DND-41 (cell line): ENCODE data around the gene CD80.

Experiments used
- ATAC-seq: fragments of 200-7000 bp; cut with Tn5 transposase; 3 replicates; pipeline ENCODE4 v1.9.1; 2021; ENCODE audit warnings: low read depth; ENCODE audit not compliant: insufficient read depth
- DNase-seq: peaks from one replicate; pipeline ENCODE4 v3.0.0-alpha.2; 2020
- H2AFZ ChIP-seq: 2 replicates; pipeline ENCODE4 v1.6.0; 2012; ENCODE audit warnings: low read depth, low read length
- H3K27ac ChIP-seq: 2 replicates; pipeline ENCODE4 v1.5.1; 2012; ENCODE audit warnings: low read length, inconsistent platforms
- H3K27me3 ChIP-seq: fragments of 200-600 bp; sonication (generic); 2 replicates; pipeline ENCODE4 v1.6.0; 2012; ENCODE audit warnings: low read length, mild to moderate bottlenecking, inconsistent platforms; ENCODE audit not compliant: insufficient read depth, poor library complexity
- H3K36me3 ChIP-seq: 2 replicates; pipeline ENCODE4 v1.5.1; 2012; ENCODE audit warnings: low read length, inconsistent platforms; ENCODE audit not compliant: insufficient read depth
- H3K4me1 ChIP-seq: 2 replicates; pipeline ENCODE4 v1.5.1; 2012; ENCODE audit warnings: mild to moderate bottlenecking, low read length; ENCODE audit not compliant: insufficient read depth
- H3K4me2 ChIP-seq: 2 replicates; pipeline ENCODE4 v1.6.0; 2012; ENCODE audit warnings: mild to moderate bottlenecking, moderate library complexity, low read length, inconsistent platforms; ENCODE audit not compliant: insufficient read depth
- H3K4me3 ChIP-seq, 2 experiments: fragments of 200-600 bp in 1 of 2; shearing (Covaris generic) in 1 of 2; 2 replicates each; pipeline ENCODE4 v1.5.1; 2012 to 2016; ENCODE audit warnings: inconsistent platforms in 2 of 2, low read length in 2 of 2, mild to moderate bottlenecking in 2 of 2, low read depth in 1 of 2, moderate library complexity in 1 of 2
- H3K79me2 ChIP-seq: 2 replicates; pipeline ENCODE4 v1.6.0; 2012; ENCODE audit warnings: low read length, inconsistent platforms; ENCODE audit not compliant: insufficient read depth
- H3K9ac ChIP-seq: 2 replicates; pipeline ENCODE4 v1.6.0; 2012; ENCODE audit warnings: low read depth, mild to moderate bottlenecking, inconsistent platforms, low read length, moderate library complexity
- H3K9me3 ChIP-seq: 2 replicates; pipeline ENCODE4 v1.5.1; 2012; ENCODE audit warnings: low read length, moderate library complexity, mild to moderate bottlenecking, inconsistent platforms; ENCODE audit not compliant: insufficient read depth, severe bottlenecking
- H4K20me1 ChIP-seq: 2 replicates; pipeline ENCODE4 v1.6.0; 2012; ENCODE audit warnings: low read length; ENCODE audit not compliant: insufficient read depth
- CTCF ChIP-seq: IDR thresholded peaks from 2 replicates; pipeline ENCODE4 v1.5.1; 2012; ENCODE audit warnings: borderline replicate concordance, low read length, moderate library complexity, mild to moderate bottlenecking; ENCODE audit not compliant: poor library complexity, severe bottlenecking; ENCODE audit errors: extremely low read depth
- EZH2 ChIP-seq: IDR thresholded peaks from 3 replicates; pipeline ENCODE4 v1.6.1; 2012; ENCODE audit warnings: borderline replicate concordance, low read depth, mild to moderate bottlenecking, moderate library complexity, low read length, inconsistent platforms; ENCODE audit not compliant: severe bottlenecking

Gene CD80

GRCh38 chr3:119598410-119599098 lies 39.1 kb upstream of the CD80 start:
- Histone ChIP-seq H3K9ac (no peak overlapping the region), H3K27me3 (no peaks in the 10 kb centered on the region), H3K9me3 (no peaks in the 10 kb centered on the region), H4K20me1 (no peaks in the 10 kb centered on the region), H3K27ac (no peak overlapping the region), H3K4me1 (no peaks in the 10 kb centered on the region), H3K4me3 (no peak overlapping the region), H3K4me2 (no peak overlapping the region), H2AFZ (no peak overlapping the region), H3K79me2 (no peaks in the 10 kb centered on the region), H3K36me3 (no peaks in the 10 kb centered on the region)
- no peak for ATAC-seq
- DNase-seq, result no peak
- TF ChIP-seq CTCF (no peak), EZH2 (no peak)

GRCh38 chr3:119597548-119598288 lies 38.3 kb upstream of the CD80 start, which contains the start of gene PLA1A:
Gene PLA1A, plus strand, starts transcription at chr3:119597885. Its CDS starts 29 bp downstream, at chr3:119597914.
- no peaks in the 10 kb centered on the region for H3K79me2 ChIP-seq
- H3K9ac ChIP-seq, result no peak within 1 kb of the TSS
- H4K20me1 ChIP-seq, result no peaks in the 10 kb centered on the region
- H3K36me3 ChIP-seq, result no peaks in the 10 kb centered on the region
- DNase-seq, result no peak
- no peaks in the 10 kb centered on the region for H3K4me1 ChIP-seq
- no peak for ATAC-seq
- H2AFZ ChIP-seq, result no peak within 1 kb of the TSS
- no peaks in the 10 kb centered on the region for H3K9me3 ChIP-seq
- no peaks in the 10 kb centered on the region for H3K27me3 ChIP-seq
- TF ChIP-seq CTCF, result no peak
- no peak for TF ChIP-seq EZH2
- H3K27ac ChIP-seq, result no peak within 1 kb of the TSS
- H3K4me3 ChIP-seq, result no peak within 1 kb of the TSS
- no peak within 1 kb of the TSS for H3K4me2 ChIP-seq

- Histone ChIP-seq H3K27me3 (no peaks in the 10 kb centered on the region), H3K9me3 (no peaks in the 10 kb centered on the region), H3K4me3 (no peak overlapping the region), H4K20me1 (no peaks in the 10 kb centered on the region), H3K9ac (no peak overlapping the region), H3K79me2 (no peaks in the 10 kb centered on the region), H3K4me2 (no peak overlapping the region), H2AFZ (no peak overlapping the region), H3K4me1 (no peaks in the 10 kb centered on the region), H3K36me3 (no peaks in the 10 kb centered on the region), H3K27ac (no peak overlapping the region)
- TF ChIP-seq CTCF, result no peak
- TF ChIP-seq EZH2, result no peak
- no peak for DNase-seq
- no peak for ATAC-seq
These were observed 37.0 kb upstream of the CD80 start for GRCh38 chr3:119596398-119596797.
